GM21423 (cell line): ENCODE measurements around the gene ISCU.
"Not testable (repeated sequence)": the region's sequence is repeated elsewhere in the genome, so short reads cannot be mapped to it uniquely, and the experiment has no call there.

Source experiments
- ATAC-seq: cut with Tn5 transposase; IDR thresholded peaks from one replicate; pipeline ENCODE4 v1.9.1; 2021; ENCODE audit warnings: mild to moderate bottlenecking, moderate library complexity; ENCODE audit not compliant: unreplicated experiment

Gene ISCU

GRCh38 chr12:108542320-108542719 is 20.1 kb upstream of the ISCU start:
- ATAC-seq = no peak

GRCh38 chr12:108543652-108544051 is 18.7 kb upstream of the ISCU start:
- no peak for ATAC-seq

GRCh38 chr12:108547686-108548085 is 14.7 kb upstream of the ISCU start:
- ATAC-seq = no peak

DNA sequence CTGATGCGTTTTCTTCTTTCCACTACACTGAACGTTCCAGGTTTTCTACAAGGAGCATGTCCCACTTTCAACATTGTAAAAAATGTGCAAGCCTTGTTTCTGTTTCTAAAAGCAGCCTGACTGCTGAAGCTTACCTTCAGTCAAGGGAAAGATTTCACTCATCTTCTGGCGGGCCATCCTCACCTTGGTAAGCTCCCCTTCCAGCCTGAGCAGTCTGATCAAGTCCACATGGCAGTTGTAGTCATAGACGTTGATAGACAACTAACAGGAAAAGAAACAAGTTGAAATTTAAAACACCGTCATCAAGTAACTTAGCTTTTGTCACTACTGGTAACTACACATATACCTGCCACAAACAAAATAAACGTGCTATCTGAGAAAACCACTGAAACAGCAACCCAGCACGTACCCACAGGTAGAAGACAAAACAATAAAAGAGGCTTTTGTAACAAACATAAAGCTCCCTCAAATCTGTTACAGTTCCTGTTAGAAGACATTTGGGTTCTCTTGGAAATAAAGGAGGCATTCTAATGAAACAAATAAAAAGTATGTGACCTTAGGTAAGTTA is 13.4 kb upstream of the ISCU start:
- no peak for ATAC-seq

GRCh38 chr12:108551535-108551934 is 10.9 kb upstream of the ISCU start:
- no peak for ATAC-seq

- no peak for ATAC-seq
These were observed 8.6 kb upstream of the ISCU start for GRCh38 chr12:108553799-108554198.

DNA sequence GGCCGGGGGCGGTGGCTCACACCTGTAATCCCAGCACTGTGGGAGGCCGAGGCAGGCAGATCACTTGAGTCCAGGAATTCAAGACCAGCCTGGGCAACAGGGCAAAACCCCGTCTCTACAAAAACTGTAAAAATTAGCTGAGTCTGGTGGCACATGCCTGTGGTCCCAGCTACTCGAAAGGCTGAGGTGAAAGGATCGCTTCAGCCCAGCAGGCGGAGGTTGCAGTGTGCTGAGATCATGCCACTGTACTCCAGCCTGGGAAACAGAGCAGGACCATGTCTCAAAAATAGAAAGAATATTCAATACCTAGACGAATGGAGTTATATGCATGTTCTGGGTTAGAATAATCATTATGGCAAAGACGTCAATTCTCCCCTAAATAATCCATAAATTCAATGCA is 7.0 kb upstream of the ISCU start:
- not testable (repeated sequence) for ATAC-seq

DNA sequence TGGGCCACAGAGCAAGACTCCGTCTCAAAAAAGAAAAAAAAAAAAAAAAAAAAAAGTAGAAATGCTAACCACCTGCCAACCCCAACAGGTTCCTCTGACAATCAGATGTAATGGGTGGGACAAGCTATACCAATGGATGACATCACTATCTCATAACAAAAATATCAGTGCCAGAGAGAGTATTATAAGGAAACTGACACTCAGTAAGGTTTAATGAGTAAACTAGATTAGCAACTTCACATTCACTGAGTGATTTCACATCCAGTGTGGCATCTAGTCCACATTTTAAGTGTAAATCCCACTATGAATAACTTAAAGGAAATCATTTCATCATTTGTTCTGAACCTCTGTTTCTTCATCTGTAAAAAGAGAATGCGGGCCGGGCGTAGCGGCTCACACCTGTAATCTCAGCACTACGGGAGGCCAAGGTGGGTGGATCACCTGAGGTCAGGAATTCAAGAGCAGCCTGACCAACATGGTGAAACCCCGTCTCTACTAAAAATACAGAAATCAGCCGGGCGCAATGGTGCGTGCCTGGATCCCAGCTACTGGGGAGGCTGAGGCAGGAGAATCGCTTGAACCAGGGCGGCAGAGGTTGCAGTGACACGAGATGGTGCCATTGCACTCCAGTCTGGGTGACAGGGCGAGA is 3.3 kb upstream of the ISCU start:
- ATAC-seq = no peak

DNA sequence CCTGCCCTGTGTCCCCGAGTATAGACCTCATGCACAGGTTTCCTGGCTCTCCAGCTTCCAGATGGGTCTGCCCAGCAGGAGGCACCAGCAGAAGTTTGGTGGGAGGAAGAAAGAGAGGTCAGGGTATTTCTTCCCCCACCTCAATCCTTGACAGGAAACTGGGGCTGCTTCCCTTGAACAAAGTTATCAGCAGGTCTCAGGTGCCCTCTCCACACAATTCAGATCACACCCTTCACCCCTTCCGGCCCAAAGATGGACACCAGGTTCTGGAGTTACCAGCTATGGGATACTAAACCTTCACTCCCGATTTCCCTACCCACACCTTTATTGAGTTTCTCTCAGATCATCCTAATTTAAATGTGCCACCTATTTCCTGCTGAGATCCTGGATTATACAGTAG is 2.6 kb upstream of the ISCU start:
- ATAC-seq = no peak

DNA sequence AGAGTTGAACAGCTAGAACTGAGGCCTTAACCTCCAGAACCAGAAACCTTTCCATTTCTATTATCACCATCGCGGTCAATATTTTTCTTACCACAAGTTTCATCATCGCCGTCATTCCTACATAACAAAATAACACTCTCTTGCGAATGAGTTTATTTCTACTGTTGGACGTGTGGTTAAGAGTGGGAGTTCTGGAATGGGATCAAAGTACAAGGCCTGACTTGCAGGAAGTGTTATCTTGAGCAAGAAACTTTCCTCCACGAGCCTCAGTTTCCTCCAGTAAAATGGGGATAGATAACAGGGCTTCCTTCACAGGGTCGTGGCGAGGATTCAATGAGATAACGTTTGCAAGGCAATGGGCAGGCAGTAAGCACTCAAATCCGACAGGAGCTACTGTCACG is 2.1 kb upstream of the ISCU start:
- no peak for ATAC-seq

DNA sequence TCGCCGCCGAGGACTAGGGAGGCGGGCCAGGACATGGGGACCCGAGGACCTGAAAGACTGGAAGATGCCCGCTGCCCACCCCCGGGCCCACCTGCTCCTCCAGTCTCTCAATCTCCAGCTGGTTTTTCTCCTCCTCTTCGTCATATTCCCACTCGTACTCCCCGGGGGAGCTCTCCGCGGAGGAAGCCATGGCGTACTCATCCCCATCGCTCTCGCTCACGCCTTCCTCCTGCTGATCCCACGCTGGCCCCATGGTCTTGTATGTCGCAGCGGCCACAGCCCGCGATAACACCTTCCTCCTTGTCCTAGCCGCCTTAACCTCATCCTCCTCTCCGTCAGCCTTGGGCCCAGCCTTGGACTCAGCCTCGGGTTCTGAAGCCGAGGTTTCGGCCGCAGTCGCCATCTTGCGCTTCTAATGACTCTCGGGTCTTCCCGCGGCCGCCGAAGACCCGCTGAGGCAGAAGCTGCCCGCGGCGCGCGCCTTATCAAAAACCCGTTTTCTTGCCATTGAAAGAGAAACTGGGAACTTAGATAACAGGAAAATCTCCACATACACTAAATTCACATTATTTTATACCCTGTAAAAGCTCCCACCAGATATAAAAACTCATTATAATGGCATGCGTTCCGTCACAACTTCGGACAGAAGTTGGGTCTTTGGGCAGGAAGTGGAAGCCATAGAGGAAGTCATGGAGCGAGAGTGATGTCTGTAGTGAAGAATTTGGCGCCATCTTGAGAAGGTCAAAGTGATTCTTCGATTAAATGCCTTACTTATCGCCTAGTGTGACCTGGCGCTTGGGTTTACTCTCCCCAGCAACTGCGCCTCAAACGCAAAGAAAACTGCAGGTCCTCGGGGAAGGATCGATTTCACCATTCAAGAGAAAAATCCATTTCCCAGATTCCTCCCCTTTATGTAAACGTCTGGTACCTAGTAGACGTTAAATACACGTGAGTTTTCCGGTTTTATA is 1.4 kb upstream of the ISCU start, which contains the start of gene SART3:
SART3 (minus strand) TSS at position 422 of the 968 bp plus-strand sequence; CDS start at position 403, 19 bp downstream.
- ATAC-seq = peak; percentile 38

GRCh38 chr12:108561852-108562347 is 496 bp upstream of the ISCU start:
- no peak for ATAC-seq

GRCh38 chr12:108563136-108563803 is 874 bp downstream of the ISCU start:
- peak; percentile 24 for ATAC-seq

DNA sequence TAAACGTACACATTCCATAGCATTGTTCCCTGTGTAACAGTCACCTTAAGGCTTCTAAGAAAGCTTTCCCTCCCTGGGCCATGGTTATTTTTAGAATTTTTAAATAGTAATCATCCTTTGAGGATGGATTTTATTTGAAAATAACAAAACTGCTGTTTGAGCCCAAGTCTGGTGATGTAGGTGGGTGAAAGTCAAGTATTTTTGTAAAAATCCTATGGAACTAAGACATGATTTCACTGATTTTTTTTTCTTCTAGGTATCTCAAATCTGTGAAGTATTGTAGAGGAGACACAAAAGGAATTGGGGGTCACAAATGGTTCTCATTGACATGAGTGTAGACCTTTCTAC is 1.4 kb downstream of the ISCU start:
- no peak for ATAC-seq

DNA sequence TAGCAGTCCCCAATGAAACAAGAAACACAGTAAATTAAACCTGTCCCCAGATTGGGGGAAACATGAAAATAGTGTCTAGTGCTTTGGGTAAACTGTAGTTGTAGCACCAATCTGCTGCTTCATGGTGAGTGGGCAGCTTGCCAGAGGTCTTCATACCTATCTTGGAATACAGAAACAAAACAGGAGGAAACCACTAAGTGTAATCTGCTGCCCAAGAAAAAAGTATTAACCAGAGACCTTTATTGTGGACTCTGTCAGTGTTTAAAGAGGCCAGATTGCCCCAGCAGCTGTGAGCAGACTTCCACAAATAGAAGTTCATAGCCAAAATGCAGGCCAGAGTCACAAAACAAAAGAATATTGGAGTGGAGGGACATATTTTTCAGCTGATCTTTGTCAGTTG is 2.3 kb downstream of the ISCU start:
- no peak for ATAC-seq

DNA sequence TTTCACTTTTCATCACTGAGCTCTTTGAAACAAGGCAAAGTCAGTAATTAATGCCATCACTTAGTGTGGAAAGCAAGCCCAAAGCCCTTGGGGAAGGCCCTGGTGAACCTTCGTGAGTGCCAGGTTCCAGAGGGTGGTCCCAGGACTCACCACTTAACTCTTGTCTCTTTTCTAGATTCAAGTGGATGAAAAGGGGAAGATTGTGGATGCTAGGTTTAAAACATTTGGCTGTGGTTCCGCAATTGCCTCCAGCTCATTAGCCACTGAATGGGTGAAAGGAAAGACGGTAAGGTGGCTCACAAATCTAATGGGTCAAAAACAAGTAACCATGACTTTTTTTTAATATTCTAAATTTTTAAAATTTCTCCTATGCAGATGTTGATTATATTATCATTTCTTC is 2.8 kb downstream of the ISCU start:
- no peak for ATAC-seq

- no peak for ATAC-seq
These were observed 3.6 kb downstream of the ISCU start for GRCh38 chr12:108565976-108566375.

DNA sequence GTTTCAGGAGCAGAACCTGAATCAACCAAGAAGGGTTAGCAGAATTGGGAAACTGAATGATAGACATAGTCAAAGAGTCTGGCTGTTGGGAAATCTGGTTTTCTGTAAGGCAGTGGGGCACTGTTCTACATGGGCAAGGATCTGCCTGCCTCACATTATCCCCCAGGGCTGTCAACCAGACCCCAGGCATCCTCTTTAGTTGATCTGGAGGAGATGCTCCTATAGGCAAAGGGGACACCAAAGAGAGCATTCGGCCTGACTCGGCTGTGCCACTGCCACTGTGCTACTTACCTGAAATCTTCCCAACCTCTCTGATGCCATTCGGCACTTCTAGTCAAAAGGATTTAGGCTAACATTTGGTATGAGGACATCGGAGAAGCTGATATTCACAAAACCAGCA is 4.1 kb downstream of the ISCU start:
- no peak for ATAC-seq

- no peak for ATAC-seq
These were observed 5.3 kb downstream of the ISCU start for GRCh38 chr12:108567406-108568337.
